GM10266 (cell line): ENCODE data around the gene BANF1.

ENCODE experiments used
- DNase-seq: peaks from one replicate; pipeline ENCODE4 v3.0.0; 2012; ENCODE audit errors: extremely low spot score
- TF ChIP-seq, protein P1 (sequence below): IDR thresholded peaks from 2 replicates; pipeline ENCODE4 v1.5.1; 2012; ENCODE audit warnings: mild to moderate bottlenecking, low read depth; ENCODE audit not compliant: control insufficient read depth, insufficient read depth; ENCODE audit errors: missing control alignments

BANF1 gene

DNA sequence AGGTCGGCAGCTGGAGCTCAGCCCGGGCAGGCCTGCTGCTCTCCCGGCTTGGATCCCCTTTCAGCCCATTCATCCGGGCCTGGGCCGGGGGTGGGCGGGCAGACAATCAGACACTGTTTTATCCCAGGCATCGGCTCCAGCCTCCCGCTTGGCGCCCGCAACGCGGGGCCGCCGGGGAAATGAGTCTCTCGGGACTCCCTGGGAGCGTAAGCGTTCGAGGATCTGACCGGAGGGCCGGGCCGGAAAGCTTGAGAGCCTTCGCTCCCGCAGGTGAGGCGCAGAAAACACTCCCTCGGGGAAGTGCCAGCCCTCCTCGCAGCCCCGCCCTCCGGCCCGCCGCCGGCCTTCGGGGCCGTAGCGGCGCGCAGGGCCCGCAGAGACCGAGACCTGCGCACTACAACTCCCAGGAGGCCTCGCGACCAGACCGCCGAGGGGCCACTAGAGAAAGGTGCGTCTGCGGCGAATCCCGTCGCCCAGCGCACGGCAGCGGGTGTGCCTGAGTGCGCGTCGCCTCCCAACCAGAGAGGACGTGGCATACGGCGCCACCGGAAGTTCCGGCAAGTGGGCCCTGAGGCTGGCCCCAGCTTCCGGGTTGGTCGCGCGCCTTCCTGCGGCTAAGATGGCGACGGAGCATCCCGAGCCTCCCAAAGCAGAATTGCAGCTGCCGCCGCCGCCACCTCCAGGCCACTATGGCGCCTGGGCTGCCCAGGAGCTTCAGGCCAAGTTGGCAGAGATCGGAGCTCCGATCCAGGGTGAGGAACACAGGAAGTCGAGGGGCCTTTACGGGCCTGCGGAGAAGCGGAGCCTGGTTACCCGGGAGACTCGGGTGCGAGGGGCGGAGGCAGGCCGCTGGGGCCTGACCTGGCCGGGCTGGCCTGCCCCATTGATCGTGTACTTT lies 49.7 kb downstream of the BANF1 start, which contains the start of gene SF3B2:
TSS of gene SF3B2 (plus strand) at position 599 of the 898 bp plus-strand sequence. CDS start at position 620, 21 bp downstream.
- TF ChIP-seq, protein P1, sequence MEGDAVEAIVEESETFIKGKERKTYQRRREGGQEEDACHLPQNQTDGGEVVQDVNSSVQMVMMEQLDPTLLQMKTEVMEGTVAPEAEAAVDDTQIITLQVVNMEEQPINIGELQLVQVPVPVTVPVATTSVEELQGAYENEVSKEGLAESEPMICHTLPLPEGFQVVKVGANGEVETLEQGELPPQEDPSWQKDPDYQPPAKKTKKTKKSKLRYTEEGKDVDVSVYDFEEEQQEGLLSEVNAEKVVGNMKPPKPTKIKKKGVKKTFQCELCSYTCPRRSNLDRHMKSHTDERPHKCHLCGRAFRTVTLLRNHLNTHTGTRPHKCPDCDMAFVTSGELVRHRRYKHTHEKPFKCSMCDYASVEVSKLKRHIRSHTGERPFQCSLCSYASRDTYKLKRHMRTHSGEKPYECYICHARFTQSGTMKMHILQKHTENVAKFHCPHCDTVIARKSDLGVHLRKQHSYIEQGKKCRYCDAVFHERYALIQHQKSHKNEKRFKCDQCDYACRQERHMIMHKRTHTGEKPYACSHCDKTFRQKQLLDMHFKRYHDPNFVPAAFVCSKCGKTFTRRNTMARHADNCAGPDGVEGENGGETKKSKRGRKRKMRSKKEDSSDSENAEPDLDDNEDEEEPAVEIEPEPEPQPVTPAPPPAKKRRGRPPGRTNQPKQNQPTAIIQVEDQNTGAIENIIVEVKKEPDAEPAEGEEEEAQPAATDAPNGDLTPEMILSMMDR: no peak
- DNase-seq: peak; percentile 97

DNA sequence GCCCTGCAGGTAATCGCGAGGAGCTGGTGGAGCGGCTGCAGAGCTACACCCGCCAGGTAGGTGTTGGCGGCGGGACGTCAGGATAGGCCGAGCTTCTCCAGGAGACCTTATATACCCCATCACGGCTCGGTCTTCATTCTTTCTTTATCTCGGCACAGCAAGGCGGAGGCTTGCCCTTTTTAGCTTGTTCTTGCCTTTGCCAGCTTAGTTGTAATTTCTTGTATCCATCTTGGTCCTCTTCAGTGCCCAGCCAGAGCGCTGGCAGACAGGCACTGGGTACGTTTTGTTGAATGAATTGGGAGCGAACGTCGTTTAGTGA lies 50.3 kb downstream of the BANF1 start:
- DNase-seq: no peak

More for the DNA sequence above, 50.3 kb downstream of the BANF1 start:
- TF ChIP-seq, protein P1: no peak
